ENCODE data around the gene AEBP1.

Gene AEBP1

DNA sequence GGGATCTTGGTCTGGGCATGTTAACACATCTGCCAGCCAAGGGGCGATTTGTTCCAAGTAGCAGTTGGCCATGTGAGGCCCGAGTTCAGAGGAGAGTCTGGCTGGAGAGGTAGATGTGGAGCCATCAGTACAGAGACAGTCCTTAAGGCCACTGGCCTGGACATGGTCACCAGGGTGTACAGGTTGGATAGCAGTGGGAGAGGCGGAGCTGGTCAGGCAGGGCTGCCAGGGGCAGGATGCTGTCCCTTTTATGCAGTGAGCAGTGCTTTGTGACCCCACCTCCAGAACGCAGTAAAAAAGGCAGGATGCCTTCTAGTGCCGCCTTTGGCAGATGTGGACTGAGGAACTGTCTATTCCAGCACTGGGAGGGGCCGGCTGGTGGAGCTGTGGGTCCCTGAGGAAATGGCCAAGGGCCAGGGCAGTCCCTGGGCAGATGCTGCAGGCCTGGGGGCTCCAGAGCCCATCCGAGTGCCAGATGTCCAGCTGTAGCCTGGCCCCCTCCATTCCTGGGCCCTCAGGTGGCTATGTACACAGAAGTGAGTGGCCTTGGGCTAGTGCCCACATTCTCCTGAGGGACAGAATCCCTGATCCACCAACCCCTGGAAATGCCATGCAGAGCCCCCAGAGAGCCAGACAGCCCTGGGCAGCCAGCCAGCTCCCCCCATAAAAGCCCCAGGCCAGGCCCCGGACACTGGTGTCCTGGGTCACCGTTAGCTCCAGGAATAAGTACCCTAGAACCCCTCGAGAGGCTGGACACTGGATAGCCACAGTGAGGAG lies 54.1 kb downstream of the AEBP1 start:
- DNase-seq = no peak

DNA sequence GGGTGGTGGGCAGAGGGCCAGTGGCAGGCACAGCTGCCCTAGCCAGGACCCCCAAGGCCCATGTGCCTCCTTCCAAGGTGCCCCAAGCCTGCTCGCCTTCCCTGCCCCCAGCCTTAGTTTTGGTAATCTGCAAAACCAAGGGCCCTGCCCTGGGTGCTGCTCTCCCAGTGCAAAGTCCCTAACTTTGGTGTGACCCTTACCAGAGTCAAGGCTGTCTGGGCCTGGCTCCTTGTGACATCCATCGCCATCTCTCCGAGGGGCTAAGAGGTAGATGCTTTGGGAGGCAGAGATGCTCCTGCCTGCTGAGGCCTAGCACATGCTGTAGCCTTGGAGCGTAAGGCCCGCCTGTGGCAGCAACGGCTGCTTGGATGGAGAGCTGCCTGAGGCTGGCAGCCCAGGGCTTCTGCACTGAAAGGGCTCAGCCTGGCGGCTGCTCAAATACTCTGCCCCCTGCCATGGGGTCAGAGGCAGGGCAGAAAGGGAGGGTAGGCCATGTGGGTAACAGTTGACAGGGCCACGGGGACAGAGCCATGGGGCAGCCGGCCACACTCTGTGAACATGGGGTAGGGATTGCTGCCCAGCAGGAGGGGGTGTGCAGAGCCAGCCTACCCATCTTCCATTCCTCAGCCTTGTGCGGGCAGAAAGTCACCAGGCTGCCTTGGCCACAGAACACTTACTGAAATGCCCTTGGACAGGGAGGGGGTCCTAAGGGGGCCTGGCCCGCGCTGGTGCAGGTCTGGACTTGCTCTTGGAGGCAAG lies 54.9 kb downstream of the AEBP1 start:
- no peak for DNase-seq

GRCh38 chr7:44159824-44160630 lies 55.9 kb downstream of the AEBP1 start:
- no peak for DNase-seq

DNA sequence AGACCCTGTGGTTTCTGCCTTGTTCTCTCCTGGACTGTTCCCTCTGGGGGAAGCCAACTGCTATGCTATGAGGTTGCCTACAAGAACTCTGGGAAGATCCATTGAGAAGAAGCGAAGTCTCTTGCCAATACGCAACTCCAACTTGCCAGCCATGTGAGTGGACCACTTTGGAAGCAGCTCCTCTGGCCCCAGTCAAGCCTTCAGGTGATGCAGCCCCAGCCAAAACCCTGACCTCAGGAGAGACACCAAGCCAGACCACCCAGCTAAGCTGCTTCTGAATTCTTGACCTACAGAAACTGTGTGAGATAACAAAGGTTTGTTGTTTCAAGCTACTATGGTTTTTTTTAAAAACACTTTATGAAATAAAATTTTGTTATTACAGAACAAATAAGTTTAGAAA lies 57.2 kb downstream of the AEBP1 start:
- no peak for DNase-seq

DNA sequence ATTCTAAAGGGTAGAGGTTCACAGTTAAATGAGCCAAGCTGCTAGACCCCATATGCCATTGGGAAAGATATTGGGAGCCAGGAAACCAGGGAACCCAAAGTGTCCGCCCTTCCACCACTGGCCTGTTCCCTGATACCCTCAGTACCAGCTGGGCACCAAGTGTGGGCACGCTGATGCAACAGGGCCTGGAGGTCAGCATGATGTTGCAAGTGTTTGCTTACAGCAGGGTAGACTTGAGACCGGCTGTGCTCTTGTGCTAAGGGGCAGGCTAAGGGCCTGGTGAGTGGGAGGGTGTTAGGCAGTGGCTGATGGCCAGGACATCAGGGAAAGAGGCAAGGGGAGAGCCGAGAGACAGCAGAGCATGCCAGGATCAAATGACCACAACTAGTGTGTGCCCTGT lies 58.0 kb downstream of the AEBP1 start:
- DNase-seq = no peak

DNA sequence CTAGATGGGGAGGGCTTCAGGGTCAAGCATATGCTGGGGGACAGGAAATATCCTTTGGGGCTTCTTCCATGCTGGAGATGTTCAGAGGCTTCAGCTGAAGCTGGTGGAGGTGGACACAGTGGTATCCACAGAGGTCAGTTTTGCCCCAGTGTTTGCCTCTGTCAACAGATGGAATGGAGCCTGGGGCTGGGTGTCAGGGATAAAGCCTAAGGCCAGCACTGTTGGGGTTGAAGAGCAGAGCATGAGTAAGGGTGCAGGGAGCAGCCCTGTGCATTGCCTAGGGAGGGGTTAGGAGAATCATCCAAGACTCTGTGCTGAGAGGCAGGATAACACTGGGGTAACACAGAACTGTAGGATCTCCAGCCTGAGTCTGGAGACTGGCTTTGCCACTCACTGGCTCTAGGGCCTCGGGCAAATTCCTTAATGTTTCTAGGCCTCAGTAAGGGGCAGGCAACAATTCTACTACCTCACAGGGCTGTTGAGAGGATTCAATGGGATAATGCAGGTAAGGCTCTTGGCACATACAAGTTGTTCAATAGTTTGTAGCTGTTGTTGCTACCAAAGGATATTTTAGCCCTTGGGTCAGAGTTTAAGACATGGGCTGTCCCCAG lies 58.7 kb downstream of the AEBP1 start:
- DNase-seq = no peak

DNA sequence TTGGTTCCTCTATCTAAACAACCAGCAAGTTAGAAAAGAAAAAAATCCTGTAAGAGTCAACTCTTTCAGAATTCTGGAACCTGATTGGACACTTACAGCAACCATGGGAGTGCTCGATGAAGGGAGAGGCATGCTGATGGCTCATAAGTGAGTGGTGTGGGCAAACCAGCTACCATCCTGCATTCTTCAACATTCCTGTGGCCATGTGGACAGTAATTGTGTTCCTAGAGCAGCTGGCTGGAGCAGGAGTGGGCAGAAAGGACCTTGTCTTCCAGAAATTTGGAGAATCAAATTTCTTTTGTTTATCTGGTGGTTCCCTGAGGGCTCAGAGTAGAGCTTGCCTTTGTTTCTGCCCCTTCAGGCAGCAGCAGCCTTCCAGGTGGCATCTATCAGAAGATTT lies 59.4 kb downstream of the AEBP1 start:
- DNase-seq = no peak
